Glutamatergic neuron (in vitro differentiated cells): ENCODE results near the gene PAH. TPM values are rescaled to one million over a fixed set of nuclear protein-coding genes. Genes with fewer than 3 reads are reported as not detected.
A peak's percentile ranks its signal among the peaks of the same experiment; 100 is the strongest.

ENCODE experiments used
- DNase-seq: peaks from one replicate; pipeline ENCODE4 v3.0.0; 2022
- H3K27ac Mint-ChIP-seq: one replicate; pipeline ENCODE4 v1.8.0; 2020; ENCODE audit warnings: mild to moderate bottlenecking, mixed read lengths, inconsistent platforms; ENCODE audit not compliant: unreplicated experiment
- H3K27me3 Mint-ChIP-seq: one replicate; pipeline ENCODE4 v1.8.0; 2020; ENCODE audit warnings: mild to moderate bottlenecking, moderate library complexity, mixed read lengths, inconsistent platforms; ENCODE audit not compliant: unreplicated experiment
- H3K36me3 Mint-ChIP-seq: one replicate; pipeline ENCODE4 v1.8.0; 2020; ENCODE audit warnings: mild to moderate bottlenecking, mixed read lengths, inconsistent platforms; ENCODE audit not compliant: unreplicated experiment
- H3K4me1 Mint-ChIP-seq: one replicate; pipeline ENCODE4 v1.8.0; 2020; ENCODE audit warnings: mild to moderate bottlenecking, low read depth, mixed read lengths, inconsistent platforms; ENCODE audit not compliant: unreplicated experiment
- H3K4me3 Mint-ChIP-seq: one replicate; pipeline ENCODE4 v1.8.0; 2020; ENCODE audit warnings: mild to moderate bottlenecking, mixed read lengths, inconsistent platforms; ENCODE audit not compliant: unreplicated experiment
- H3K9me3 Mint-ChIP-seq: one replicate; pipeline ENCODE4 v1.8.0; 2020; ENCODE audit warnings: mild to moderate bottlenecking, moderate library complexity, mixed read lengths, inconsistent platforms; ENCODE audit not compliant: unreplicated experiment
- CTCF ChIP-seq: fragments of 200-600 bp; sonication (generic); IDR thresholded peaks from one replicate; pipeline ENCODE4 v1.5.0; 2021; ENCODE audit not compliant: partially characterized antibody, unreplicated experiment
- total RNA-seq: library from RNA; stranded (reverse); fragmentation: NEBNext Ultra II Directional; extraction: Animal tissue kit (Norgen Biotek cat#: 25700); gene quantifications from one replicate; pipeline ENCODE4 v1.2.1, GENCODE V29; 2021; ENCODE audit not compliant: unreplicated experiment

The PAH gene
- total RNA-seq, 1 donor from 2014 or later: not detected

DNA sequence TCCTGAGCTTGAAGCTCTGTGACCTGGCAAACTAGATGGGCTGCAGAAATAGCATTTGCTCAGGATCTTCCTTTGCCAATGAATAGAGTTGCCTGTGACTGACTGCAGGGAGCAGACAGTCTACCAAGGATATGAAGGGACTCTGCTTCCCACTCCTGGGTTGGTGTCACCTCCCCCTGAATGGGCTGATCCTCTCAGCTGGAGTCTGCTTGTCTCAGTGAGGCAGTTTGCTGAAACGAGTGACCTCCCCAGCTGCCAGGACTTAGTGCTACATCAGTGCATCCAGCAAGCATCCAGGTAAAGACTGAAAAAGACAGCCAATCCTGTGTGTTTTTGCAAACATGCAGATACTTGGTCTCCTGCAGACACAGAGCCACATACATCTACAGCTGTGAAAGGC, 28.5 kb downstream of the PAH start:
- H3K9me3 Mint-ChIP-seq: peaks cover 3% of the 10 kb centered on the region
- H3K4me3 Mint-ChIP-seq: no peak overlapping the region
- TF ChIP-seq CTCF: no peak
- H3K36me3 Mint-ChIP-seq: no peaks in the 10 kb centered on the region
- no peak for DNase-seq
- no peaks in the 10 kb centered on the region for H3K27me3 Mint-ChIP-seq
- no peak overlapping the region for H3K27ac Mint-ChIP-seq
- peaks cover 5% of the 10 kb centered on the region for H3K4me1 Mint-ChIP-seq

- no peaks in the 10 kb centered on the region for H3K27me3 Mint-ChIP-seq
These were observed 31.8 kb downstream of the PAH start for GRCh38 chr12:102885043-102885932.

DNA sequence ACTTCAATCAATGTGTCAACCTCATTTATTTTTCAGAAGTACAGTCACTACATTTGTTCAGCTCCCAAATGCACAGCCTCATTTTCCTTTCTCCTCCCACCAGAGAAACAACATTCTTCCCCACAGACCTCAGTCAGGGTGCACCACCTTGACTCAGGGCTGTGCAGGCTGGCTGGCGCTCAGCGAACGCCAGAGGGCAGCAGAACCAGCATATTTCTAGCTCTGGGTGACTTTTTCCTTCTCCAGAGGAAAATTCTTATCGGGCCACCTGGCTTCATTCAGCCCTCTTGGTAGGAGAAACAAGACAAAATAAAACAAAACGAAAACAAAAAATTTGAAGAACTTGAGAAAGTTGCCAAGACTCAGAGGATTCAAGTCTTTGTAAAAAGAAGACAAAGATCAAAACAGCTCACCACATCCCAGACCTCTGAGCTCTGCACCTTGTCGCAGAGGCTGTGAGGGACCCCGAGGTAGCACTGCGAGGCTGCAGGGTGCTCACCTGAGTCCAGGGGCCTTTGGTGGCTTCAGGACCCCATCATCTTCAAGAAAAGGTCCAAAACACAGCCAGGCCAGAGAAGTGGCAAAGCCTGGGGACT, 33.7 kb downstream of the PAH start:
- no peaks in the 10 kb centered on the region for H3K4me1 Mint-ChIP-seq
- H3K27me3 Mint-ChIP-seq: no peaks in the 10 kb centered on the region
- H3K27ac Mint-ChIP-seq: no peak overlapping the region
- H3K4me3 Mint-ChIP-seq: no peak overlapping the region
- no peaks in the 10 kb centered on the region for H3K9me3 Mint-ChIP-seq
- H3K36me3 Mint-ChIP-seq: no peaks in the 10 kb centered on the region
- TF ChIP-seq CTCF: peak; percentile 85
- DNase-seq: peak; percentile 83

More at GRCh38 chr12:102885043-102885932, 31.8 kb downstream of the PAH start:
- Mint-ChIP-seq H3K4me1 (peaks cover 2% of the 10 kb centered on the region), H3K4me3 (no peak overlapping the region), H3K27ac (no peak overlapping the region), H3K36me3 (no peaks in the 10 kb centered on the region), H3K9me3 (no peaks in the 10 kb centered on the region)
- no peak for TF ChIP-seq CTCF
- DNase-seq: no peak

DNA sequence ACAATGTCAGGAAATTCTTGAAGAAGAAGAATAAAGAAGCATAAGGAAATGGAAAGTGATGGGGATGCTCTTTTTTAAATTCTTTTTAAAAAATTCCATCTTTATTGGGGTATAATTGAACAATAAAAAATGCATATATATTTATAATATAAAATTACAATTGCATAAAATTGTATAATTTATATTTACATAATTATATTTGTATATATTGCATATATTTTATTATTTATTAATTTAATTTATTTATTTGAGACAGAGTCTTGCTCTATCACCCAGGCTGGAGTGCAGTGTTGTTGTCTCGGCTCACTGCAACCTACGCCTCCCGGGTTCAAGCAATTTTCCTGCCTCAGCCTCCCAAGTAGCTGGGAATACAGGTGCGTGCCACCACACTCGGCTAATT, 36.3 kb downstream of the PAH start:
- H3K4me3 Mint-ChIP-seq: no peak overlapping the region
- TF ChIP-seq CTCF: no peak
- no peak overlapping the region for H3K27ac Mint-ChIP-seq
- DNase-seq: no peak
- no peaks in the 10 kb centered on the region for H3K4me1 Mint-ChIP-seq
- H3K27me3 Mint-ChIP-seq: no peaks in the 10 kb centered on the region
- H3K36me3 Mint-ChIP-seq: no peaks in the 10 kb centered on the region
- no peaks in the 10 kb centered on the region for H3K9me3 Mint-ChIP-seq
